ENCODE measurements around the gene PRKN. TPM values are rescaled to one million over a fixed set of nuclear protein-coding genes. Genes with fewer than 3 reads are reported as not detected.

The PRKN gene
- total RNA-seq, 1 experiment from 2014 or later: 0.46 TPM

DNA sequence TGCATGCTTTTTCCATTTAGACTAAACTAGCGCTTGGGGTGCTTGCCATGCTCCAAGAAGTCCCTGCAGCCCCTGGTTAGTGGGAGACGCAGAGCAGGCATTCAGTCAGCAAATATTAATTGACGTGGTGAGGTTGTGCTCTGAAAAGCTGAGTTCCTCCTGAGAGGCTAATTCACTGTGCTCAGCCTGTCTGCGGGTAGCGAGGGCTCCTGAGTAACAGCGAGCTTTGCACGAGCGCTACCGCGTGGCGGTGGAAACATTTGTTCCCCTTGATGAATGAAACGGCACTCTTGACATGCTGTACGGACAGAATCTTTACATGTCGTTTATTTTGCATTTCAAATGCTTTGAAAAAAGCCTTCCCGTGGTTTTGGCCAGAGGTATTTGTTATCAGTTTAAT lies 1283.1 kb downstream of the PRKN start:
- Histone ChIP-seq H3K4me3 (ENCODE audit: low read depth in 2 of 2, low read length in 2 of 2) (no peak overlapping the region), H3K4me1 (ENCODE audit: control insufficient read depth, insufficient read depth, low read length) (peaks cover 3% of the 10 kb centered on the region; the same call in 1 of the 2 replicates), H3K27ac (ENCODE audit: low read length) (no peak overlapping the region), H3K9me3 (ENCODE audit: control insufficient read depth, insufficient read depth, low read depth, low read length) (no peaks in the 10 kb centered on the region), H3K36me3 (ENCODE audit: control insufficient read depth, insufficient read depth, low read length) (no peaks in the 10 kb centered on the region), H3K27me3 (ENCODE audit: control insufficient read depth, insufficient read depth, low read length) (no peaks in the 10 kb centered on the region)
- in situ Hi-C loops (cut with HindIII; ENCODE audit: low pct_unique_long_range_greater_than_20kb, low sequenced_read_pairs) (no loop called here), intact Hi-C loops (cut with micrococcal nuclease; ENCODE audit: unreplicated experiment) (no loop called here)
- BruUV-seq (replicated peaks): no TSS peak
- no peak for DNase-seq (ENCODE audit: low read depth, low spot score)
- TF ChIP-seq TCF7L2 (IDR thresholded peaks at IDR 0.05; ENCODE audit: low read depth, low read length): no peak
- TF ChIP-seq, protein P1, sequence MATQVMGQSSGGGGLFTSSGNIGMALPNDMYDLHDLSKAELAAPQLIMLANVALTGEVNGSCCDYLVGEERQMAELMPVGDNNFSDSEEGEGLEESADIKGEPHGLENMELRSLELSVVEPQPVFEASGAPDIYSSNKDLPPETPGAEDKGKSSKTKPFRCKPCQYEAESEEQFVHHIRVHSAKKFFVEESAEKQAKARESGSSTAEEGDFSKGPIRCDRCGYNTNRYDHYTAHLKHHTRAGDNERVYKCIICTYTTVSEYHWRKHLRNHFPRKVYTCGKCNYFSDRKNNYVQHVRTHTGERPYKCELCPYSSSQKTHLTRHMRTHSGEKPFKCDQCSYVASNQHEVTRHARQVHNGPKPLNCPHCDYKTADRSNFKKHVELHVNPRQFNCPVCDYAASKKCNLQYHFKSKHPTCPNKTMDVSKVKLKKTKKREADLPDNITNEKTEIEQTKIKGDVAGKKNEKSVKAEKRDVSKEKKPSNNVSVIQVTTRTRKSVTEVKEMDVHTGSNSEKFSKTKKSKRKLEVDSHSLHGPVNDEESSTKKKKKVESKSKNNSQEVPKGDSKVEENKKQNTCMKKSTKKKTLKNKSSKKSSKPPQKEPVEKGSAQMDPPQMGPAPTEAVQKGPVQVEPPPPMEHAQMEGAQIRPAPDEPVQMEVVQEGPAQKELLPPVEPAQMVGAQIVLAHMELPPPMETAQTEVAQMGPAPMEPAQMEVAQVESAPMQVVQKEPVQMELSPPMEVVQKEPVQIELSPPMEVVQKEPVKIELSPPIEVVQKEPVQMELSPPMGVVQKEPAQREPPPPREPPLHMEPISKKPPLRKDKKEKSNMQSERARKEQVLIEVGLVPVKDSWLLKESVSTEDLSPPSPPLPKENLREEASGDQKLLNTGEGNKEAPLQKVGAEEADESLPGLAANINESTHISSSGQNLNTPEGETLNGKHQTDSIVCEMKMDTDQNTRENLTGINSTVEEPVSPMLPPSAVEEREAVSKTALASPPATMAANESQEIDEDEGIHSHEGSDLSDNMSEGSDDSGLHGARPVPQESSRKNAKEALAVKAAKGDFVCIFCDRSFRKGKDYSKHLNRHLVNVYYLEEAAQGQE (IDR thresholded peaks at IDR 0.05; ENCODE audit: insufficient read depth in 1 of 2, low read depth in 2 of 2, low read length in 1 of 2): no peak
- TF ChIP-seq, protein P2, sequence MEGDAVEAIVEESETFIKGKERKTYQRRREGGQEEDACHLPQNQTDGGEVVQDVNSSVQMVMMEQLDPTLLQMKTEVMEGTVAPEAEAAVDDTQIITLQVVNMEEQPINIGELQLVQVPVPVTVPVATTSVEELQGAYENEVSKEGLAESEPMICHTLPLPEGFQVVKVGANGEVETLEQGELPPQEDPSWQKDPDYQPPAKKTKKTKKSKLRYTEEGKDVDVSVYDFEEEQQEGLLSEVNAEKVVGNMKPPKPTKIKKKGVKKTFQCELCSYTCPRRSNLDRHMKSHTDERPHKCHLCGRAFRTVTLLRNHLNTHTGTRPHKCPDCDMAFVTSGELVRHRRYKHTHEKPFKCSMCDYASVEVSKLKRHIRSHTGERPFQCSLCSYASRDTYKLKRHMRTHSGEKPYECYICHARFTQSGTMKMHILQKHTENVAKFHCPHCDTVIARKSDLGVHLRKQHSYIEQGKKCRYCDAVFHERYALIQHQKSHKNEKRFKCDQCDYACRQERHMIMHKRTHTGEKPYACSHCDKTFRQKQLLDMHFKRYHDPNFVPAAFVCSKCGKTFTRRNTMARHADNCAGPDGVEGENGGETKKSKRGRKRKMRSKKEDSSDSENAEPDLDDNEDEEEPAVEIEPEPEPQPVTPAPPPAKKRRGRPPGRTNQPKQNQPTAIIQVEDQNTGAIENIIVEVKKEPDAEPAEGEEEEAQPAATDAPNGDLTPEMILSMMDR (IDR thresholded peaks at IDR 0.05): no peak
- no peak for TF ChIP-seq SIN3A (IDR thresholded peaks at IDR 0.05; ENCODE audit: borderline replicate concordance, insufficient read depth, low read depth, low read length)
- TF ChIP-seq POLR2AphosphoS5 (IDR thresholded peaks at IDR 0.05; ENCODE audit: low read depth, low read length): no peak
- no peak for ATAC-seq
- ChIA-PET POLR2A (no interaction called here), CTCF (no interaction called here)

DNA sequence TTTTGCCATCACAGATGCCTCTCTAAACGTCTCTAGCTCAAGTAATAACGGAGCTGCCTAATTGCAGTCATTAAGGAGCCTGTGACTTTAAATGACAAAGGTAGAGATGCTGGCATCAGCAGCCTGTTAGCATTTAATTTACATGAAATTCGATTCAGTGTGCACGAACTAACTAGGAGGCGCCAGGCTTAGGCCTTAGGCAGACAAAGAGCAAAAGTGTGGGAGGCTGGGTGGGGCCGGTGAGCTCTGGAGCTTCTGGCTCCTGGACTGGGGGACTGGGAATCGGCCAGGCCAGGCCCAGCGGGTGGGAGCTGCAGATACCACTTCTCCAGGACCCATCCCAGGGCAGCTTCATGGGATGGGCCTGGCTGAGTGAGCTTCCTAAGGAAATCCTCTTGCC lies 1283.7 kb downstream of the PRKN start:
- peaks cover 9% of the 10 kb centered on the region for H3K4me1 ChIP-seq (ENCODE audit: control insufficient read depth, insufficient read depth, low read length)
- CTCF ChIA-PET: no interaction called here
- intact Hi-C loops (cut with micrococcal nuclease; ENCODE audit: unreplicated experiment) (no loop called here), in situ Hi-C loops (cut with HindIII; ENCODE audit: low pct_unique_long_range_greater_than_20kb, low sequenced_read_pairs) (no loop called here)
- DNase-seq (ENCODE audit: low read depth, low spot score): no peak
- TF ChIP-seq TCF7L2 (IDR thresholded peaks at IDR 0.05; ENCODE audit: low read depth, low read length) (no peak), SIN3A (IDR thresholded peaks at IDR 0.05; ENCODE audit: borderline replicate concordance, insufficient read depth, low read depth, low read length) (no peak), POLR2AphosphoS5 (IDR thresholded peaks at IDR 0.05; ENCODE audit: low read depth, low read length) (no peak)
- TF ChIP-seq, protein P1 (IDR thresholded peaks at IDR 0.05; ENCODE audit: insufficient read depth in 1 of 2, low read depth in 2 of 2, low read length in 1 of 2): no peak
- TF ChIP-seq, protein P2 (IDR thresholded peaks at IDR 0.05): no peak
- no peak overlapping the region for H3K27ac ChIP-seq (ENCODE audit: low read length)
- no peak overlapping the region for H3K4me3 ChIP-seq (ENCODE audit: low read depth in 2 of 2, low read length in 2 of 2)
- H3K9me3 ChIP-seq (ENCODE audit: control insufficient read depth, insufficient read depth, low read depth, low read length): no peaks in the 10 kb centered on the region
- ATAC-seq: no peak
- POLR2A ChIA-PET: no interaction called here
- H3K27me3 ChIP-seq (ENCODE audit: control insufficient read depth, insufficient read depth, low read length): no peaks in the 10 kb centered on the region
- H3K36me3 ChIP-seq (ENCODE audit: control insufficient read depth, insufficient read depth, low read length): no peaks in the 10 kb centered on the region
- no TSS peak for BruUV-seq (replicated peaks)
